Testis (tissue), 3 donors: ENCODE results near the gene HLA-DQA1. TPM values are rescaled to one million over a fixed set of nuclear protein-coding genes. Genes with fewer than 3 reads are reported as not detected.

Experiments
- DNase-seq: peaks from one replicate; pipeline ENCODE4 v3.0.0-alpha.2; 2019
- H3K27ac ChIP-seq, 2 donors: fragments of 200-600 bp; sonication (generic); one replicate each; pipeline ENCODE4 v1.5.1; 2019
- H3K27me3 ChIP-seq: fragments of 200-600 bp; sonication (generic); one replicate; pipeline ENCODE4 v1.5.1; 2019
- H3K36me3 ChIP-seq: fragments of 200-600 bp; sonication (generic); one replicate; pipeline ENCODE4 v1.5.1; 2017; ENCODE audit warnings: low read depth; ENCODE audit errors: missing control alignments
- H3K4me1 ChIP-seq: fragments of 200-600 bp; sonication (generic); one replicate; pipeline ENCODE4 v1.5.1; 2019
- H3K4me3 ChIP-seq, 2 donors: fragments of 200-600 bp; sonication (generic); one replicate each; pipeline ENCODE4 v1.5.1; 2017 to 2019
- H3K9me3 ChIP-seq: fragments of 200-600 bp; sonication (generic); one replicate; pipeline ENCODE4 v1.5.1; 2017
- CTCF ChIP-seq, 3 experiments: fragments of 450-650 bp in 2 of 3; fragments of 200-600 bp in 1 of 3; sonication (generic) in 1 of 3; IDR thresholded peaks; one replicate each; pipeline ENCODE4 v1.5.1; 2016 to 2019; ENCODE audit warnings: antibody characterized with exemption in 3 of 3, mild to moderate bottlenecking in 2 of 3, moderate library complexity in 1 of 3
- POLR2A ChIP-seq: fragments of 450-650 bp; IDR thresholded peaks from one replicate; pipeline ENCODE4 v1.6.1; 2017; ENCODE audit warnings: antibody characterized with exemption, mild to moderate bottlenecking, moderate library complexity
- WGBS, 2 donors: methylation state at CpG; one replicate each; pipeline ENCODE4 v1.1.5; 2018; 5-methylcytosine and 5-hydroxymethylcytosine counted together
- intact Hi-C: fragments of 100-400 bp; cut with DNase I; formaldehyde crosslinking; loops from one replicate; pipeline ENCODE4 v1.15.1; 2023; ENCODE audit warnings: low total_unique reads
- polyA plus RNA-seq: library from polyadenylated mRNA; stranded (reverse); fragments of 350-450 nt; fragmentation: Illumina TruSeq; extraction: RNeasy Lipid Tissue Mini Kit (QIAGEN cat#74804); gene quantifications from one replicate; pipeline ENCODE4 v1.2.3, GENCODE V29; 2014; ENCODE audit warnings: low read depth, low replicate concordance; ENCODE audit not compliant: insufficient read depth
- total RNA-seq, 2 donors: library from RNA; depleted of rRNA; stranded (reverse); fragments of >200 nt; gene quantifications; one replicate each; pipeline ENCODE4 v1.2.3, GENCODE V29; 2016

The HLA-DQA1 gene
- total and polyA plus RNA-seq, 3 donors from 2014 or later, result 0.94 to 33.9 (median 1.6) TPM

- Histone ChIP-seq H3K27me3 (no peaks in the 10 kb centered on the region), H3K4me1 (no peaks in the 10 kb centered on the region), H3K4me3 (no peak overlapping the region), H3K27ac (no peak overlapping the region), H3K9me3 (no peaks in the 10 kb centered on the region), H3K36me3 (no peaks in the 10 kb centered on the region)
- intact Hi-C loops, result no loop called here
- no peak for DNase-seq
- 73 to 86% methylated on average over 3 of the region's 3 CpGs for WGBS, 2 donors
- no peak for TF ChIP-seq CTCF (IDR thresholded peaks at IDR 0.05)
- TF ChIP-seq POLR2A, result no peak
Observed at GRCh38 chr6:32684246-32684645, 47.0 kb downstream of the HLA-DQA1 start.

GRCh38 chr6:32685603-32686002 is 48.4 kb downstream of the HLA-DQA1 start:
- 46 to 47% methylated on average over 1 of the region's 1 CpG for WGBS, 2 donors
- H3K4me3 ChIP-seq, result no peak overlapping the region
- H3K4me1 ChIP-seq, result no peaks in the 10 kb centered on the region
- DNase-seq, result no peak
- H3K36me3 ChIP-seq, result no peaks in the 10 kb centered on the region
- TF ChIP-seq CTCF (IDR thresholded peaks at IDR 0.05) (no peak), POLR2A (no peak)
- H3K27ac ChIP-seq, result no peak overlapping the region
- no peaks in the 10 kb centered on the region for H3K27me3 ChIP-seq
- no peaks in the 10 kb centered on the region for H3K9me3 ChIP-seq
- intact Hi-C loops, result no loop called here

GRCh38 chr6:32689531-32690501 is 52.6 kb downstream of the HLA-DQA1 start:
- Histone ChIP-seq H3K4me1 (no peaks in the 10 kb centered on the region), H3K27me3 (no peaks in the 10 kb centered on the region), H3K9me3 (no peaks in the 10 kb centered on the region), H3K36me3 (no peaks in the 10 kb centered on the region), H3K27ac (no peak overlapping the region), H3K4me3 (no peak overlapping the region)
- 62 to 82% methylated on average over 5 of the region's 5 CpGs for WGBS, 2 donors
- TF ChIP-seq CTCF (IDR thresholded peaks at IDR 0.05), result no peak
- no peak for TF ChIP-seq POLR2A
- intact Hi-C loops, result no loop called here
- no peak for DNase-seq

GRCh38 chr6:32692019-32692418 is 54.8 kb downstream of the HLA-DQA1 start:
- Histone ChIP-seq H3K9me3 (no peaks in the 10 kb centered on the region), H3K4me1 (no peaks in the 10 kb centered on the region), H3K4me3 (no peak overlapping the region), H3K27me3 (no peaks in the 10 kb centered on the region), H3K27ac (no peak overlapping the region), H3K36me3 (no peaks in the 10 kb centered on the region)
- peak; percentile 32 for DNase-seq
- 25 to 42% methylated on average over 1 of the region's 1 CpG for WGBS, 2 donors
- intact Hi-C loops, result no loop called here
- TF ChIP-seq CTCF (IDR thresholded peaks at IDR 0.05) (no peak), POLR2A (no peak)

Other genes with a start within 250 kb of the HLA-DQA1 start
- under 1 TPM in 1 of 2 donors, not detected in 1; 0.74 TPM for gene BTNL2, start 230.2 kb upstream of the HLA-DQA1 start, total RNA-seq
- not detected for gene BTNL2, start 230.2 kb upstream of the HLA-DQA1 start, polyA plus RNA-seq
- gene HLA-DRA, start 197.5 kb upstream of the HLA-DQA1 start, total RNA-seq, result 10 to 100 TPM; 23.4 to 50.2 TPM
- gene HLA-DRA, start 197.5 kb upstream of the HLA-DQA1 start, polyA plus RNA-seq, result 626 TPM
- under 1 TPM; 0.39 to 0.56 TPM for gene HLA-DRB5, start 107.1 kb upstream of the HLA-DQA1 start, total RNA-seq
- gene HLA-DRB5, start 107.1 kb upstream of the HLA-DQA1 start, polyA plus RNA-seq, result 43.3 TPM
- gene HLA-DRB1, start 47.6 kb upstream of the HLA-DQA1 start, total RNA-seq, result 10 to 100 TPM in 1 of 2 donors, 1 to 10 TPM in 1; 9.5 to 12.0 TPM
- gene HLA-DRB1, start 47.6 kb upstream of the HLA-DQA1 start, polyA plus RNA-seq, result 135 TPM
- gene HLA-DQB1, start 29.3 kb downstream of the HLA-DQA1 start, total RNA-seq, result 1 to 10 TPM in 1 of 2 donors, under 1 TPM in 1; 0.08 to 1.7 TPM
- gene HLA-DQB1, start 29.3 kb downstream of the HLA-DQA1 start, polyA plus RNA-seq, result 7.7 TPM
- not detected for gene HLA-DQA2, start 104.0 kb downstream of the HLA-DQA1 start, total RNA-seq
- 27.3 TPM for gene HLA-DQA2, start 104.0 kb downstream of the HLA-DQA1 start, polyA plus RNA-seq
- gene HLA-DQB2, start 126.1 kb downstream of the HLA-DQA1 start, total RNA-seq, result under 1 TPM; 0.62 to 0.79 TPM
- gene HLA-DQB2, start 126.1 kb downstream of the HLA-DQA1 start, polyA plus RNA-seq, result 6.2 TPM
- gene HLA-DOB, start 179.6 kb downstream of the HLA-DQA1 start, total RNA-seq, result 1 to 10 TPM in 1 of 2 donors, under 1 TPM in 1; 0.31 to 1.3 TPM
- 2.3 TPM for gene HLA-DOB, start 179.6 kb downstream of the HLA-DQA1 start, polyA plus RNA-seq
- gene TAP2, start 201.3 kb downstream of the HLA-DQA1 start, total RNA-seq, result 10 to 100 TPM in 1 of 2 donors, 1 to 10 TPM in 1; 6.3 to 10.2 TPM
- 9.1 TPM for gene TAP2, start 201.3 kb downstream of the HLA-DQA1 start, polyA plus RNA-seq
- 10 to 100 TPM in 1 of 2 donors, 1 to 10 TPM in 1; 4.6 to 11.2 TPM for gene PSMB8, start 206.6 kb downstream of the HLA-DQA1 start, total RNA-seq
- gene PSMB8, start 206.6 kb downstream of the HLA-DQA1 start, polyA plus RNA-seq, result 35.7 TPM
- 10 to 100 TPM; 45.6 to 57.4 TPM for gene TAP1, start 216.3 kb downstream of the HLA-DQA1 start, total RNA-seq
- 58.8 TPM for gene TAP1, start 216.3 kb downstream of the HLA-DQA1 start, polyA plus RNA-seq
- gene PSMB9, start 216.8 kb downstream of the HLA-DQA1 start, total RNA-seq, result 1 to 10 TPM; 6.2 to 7.9 TPM
- 29.7 TPM for gene PSMB9, start 216.8 kb downstream of the HLA-DQA1 start, polyA plus RNA-seq